Activated CD8-positive, alpha-beta memory T cell treated with anti-CD3 and anti-CD28 coated beads for 24 hours (primary cell): ENCODE data around the gene MRGPRD.

Experiments
- DNase-seq: peaks from one replicate; pipeline ENCODE4 v3.0.0-alpha.2; 2020

MRGPRD gene

DNA sequence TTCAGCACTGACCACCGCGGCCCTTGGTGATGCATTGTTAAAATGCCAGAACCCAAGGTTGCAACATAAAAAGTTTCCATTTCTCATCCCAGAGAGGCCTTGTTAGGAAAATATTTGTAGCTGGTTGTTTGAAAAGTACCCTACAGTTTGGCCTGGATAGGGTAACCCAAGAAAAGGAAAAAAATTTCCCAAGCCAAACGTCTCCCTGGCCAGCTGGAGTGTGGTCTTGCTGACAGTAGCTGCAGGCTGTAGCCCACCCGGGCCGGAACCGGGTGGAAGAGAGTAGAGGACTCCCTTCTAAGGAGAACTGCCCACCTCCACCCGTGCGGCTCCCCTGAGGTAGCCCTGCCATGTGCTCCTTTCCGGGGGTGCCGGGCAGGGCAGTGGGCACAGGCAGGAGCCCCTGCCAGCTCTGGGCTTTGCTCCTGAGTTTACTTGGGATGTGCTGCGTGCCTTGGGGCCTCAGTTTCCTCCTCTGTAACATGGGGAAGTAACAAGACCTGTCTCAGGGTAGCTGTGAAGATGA is 38.6 kb downstream of the MRGPRD start:
- no peak for DNase-seq

DNA sequence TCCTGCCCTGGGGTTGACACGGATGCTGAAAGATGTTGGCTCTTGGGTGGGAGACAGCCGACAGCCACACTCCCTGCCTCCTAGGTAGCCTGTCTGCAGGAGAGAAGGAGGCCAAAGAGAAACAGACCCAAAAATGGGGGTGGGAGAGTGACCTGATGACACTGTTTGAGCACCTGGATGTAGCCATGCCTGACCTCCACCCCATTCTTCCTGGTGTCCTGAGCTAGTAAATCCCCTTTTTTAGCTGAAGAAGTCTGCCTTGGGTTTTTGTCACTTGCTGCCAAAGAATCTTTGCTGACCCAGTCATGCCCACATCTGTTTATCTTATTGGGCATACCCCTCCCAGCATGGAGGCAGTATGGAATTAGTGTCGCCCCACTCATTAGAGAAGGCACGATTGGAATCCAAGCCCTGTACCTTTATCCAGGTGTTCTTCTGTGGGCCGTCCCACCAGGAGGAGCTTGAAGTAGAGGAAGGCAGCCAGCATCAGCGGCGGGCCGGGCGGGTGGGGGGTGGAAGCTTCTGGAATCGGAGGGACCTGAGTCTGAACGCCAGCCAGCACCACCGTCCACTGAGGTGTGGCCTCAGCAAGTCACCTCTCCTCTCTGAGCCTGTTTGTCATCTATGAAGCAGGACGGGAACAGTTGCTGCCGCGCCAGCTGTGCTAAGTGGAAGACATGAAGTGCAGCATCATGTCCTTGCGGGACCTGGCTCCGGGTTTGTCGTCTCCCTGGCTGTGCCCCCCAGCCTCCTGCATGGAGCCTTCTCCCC is 39.3 kb downstream of the MRGPRD start:
- DNase-seq = no peak

DNA sequence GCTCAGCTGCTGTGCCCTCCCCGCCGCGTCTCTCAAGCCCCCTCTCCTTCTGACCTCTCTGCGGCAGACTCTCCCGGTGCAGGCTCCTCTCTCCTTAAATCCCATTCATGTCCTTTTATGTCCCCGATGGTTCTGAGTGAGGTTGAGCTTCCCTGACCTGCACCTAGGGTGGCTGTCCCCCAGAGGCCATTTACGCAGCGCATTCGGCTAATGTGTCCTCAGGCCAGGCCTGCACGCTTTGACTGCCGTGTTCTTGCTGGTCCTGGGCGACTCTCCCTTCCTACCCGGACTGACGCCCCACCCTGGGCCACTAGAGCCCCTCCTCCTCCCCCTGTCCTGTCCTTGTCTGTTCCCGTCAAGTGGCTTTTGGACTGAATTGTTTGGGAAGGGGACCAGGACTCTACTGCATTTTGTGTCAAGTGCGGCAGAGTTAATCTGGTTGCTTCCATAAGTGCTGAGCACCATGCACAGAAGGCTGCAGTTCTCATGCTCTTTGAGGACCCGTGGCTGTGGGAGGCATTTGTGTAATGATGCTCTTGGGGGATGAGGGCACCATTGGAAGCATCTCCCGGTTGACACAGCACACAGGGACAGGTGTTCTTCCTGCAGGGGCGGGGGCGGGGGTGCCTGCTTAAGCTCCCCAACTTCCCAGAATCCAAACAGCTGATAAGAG is 40.0 kb downstream of the MRGPRD start:
- DNase-seq = no peak

DNA sequence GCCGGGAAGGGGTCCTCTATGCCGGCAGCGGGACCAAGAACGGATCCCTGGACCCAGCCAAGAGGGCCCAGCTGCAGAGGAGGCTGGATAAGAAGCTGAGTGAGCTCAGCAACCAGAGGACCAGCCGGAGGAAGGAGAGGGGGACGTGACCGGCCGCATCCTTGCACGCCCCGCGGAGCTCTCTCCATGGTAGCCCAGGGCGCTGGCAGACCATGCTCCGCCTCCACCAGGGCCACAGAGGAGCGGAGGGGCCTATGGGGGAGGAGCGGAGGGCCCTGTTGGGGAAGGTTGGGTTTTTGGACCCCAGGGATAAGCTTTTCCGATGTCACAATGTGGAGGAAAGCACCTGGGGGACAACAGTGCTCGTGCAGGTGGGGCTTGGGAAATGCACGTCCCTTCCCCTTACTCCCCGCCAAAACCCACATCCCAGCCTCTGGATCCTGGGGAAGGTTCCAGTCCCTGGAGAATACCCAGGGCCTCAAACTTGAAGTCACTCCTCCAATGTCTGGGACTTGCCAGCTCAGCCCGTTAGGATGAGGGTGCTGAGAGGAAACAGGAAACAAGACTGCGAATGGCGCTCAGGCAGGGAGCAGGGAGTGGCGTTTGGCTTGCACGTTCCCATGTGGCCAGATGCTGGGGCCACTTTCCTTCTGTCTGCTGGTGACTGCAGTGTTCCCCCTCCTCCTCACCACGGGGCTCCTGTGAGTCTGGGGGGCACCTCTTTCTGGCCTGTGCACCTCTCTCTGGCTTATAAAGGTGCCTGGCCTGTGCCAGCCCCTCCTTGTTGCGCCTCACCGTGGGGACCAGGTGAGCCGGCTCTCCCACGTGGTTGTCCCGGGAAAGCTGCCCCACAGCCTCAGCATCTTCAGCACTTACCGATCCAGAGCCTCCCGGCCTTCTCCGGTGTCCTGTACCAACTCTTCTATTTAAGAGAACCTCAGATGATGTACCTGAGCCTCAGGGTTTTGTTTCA is 40.9 kb downstream of the MRGPRD start:
- DNase-seq = no peak

DNA sequence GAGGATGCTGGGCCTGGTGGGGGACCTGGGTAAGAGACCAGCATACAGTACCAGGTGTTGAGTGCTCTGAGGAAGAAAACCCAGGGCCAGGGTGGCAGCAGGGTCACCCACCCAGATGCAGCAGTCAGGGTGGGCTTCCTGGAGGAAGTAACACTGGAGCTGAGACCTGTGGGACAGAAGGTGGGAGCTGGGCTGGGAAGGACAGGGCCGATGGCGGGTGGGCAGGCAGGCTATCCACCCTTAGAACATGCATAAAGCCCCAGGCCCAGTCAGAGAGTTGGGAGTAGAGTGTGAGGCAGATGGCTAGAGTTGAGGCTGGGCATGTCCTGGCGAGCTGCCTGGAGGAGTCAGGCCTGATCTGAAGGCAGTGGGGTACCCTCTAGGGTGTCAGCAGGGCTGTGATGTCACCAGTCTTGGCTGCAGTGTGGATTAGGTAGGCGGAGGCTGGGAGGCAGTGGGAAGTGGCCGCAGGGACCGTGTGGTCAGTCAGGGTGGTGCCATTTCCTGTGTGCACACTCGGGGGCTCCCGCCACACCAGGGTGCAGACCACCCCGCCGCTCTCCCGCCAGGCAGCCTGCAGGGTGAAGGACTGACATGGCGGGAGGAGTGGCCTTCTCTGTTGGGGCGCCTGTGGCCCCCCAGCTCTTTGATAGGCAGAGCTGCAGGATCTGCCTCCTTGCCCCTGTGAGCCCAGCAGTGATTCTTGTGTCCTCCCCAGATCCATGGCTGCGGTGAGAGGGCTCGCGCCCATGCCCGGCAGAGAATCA is 41.8 kb downstream of the MRGPRD start:
- no peak for DNase-seq

DNA sequence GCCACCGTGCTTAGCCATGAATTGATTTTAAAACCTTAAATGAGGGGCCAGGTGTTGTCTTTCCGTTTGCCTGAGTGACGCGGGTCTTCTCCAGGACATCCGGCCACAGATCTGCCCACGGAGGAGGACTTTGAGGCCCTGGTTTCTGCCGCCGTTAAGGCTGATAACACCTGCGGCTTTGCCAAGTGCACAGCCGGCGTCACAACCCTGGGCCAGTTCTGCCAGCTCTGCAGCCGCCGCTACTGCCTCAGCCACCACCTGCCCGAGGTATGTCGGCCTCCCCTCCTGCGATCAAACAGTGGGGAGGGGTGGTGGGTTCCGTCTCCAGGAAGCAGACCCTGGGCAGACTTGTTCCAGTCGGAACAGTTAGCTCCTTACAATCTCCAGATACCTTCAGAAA is 42.7 kb downstream of the MRGPRD start:
- DNase-seq = no peak

DNA sequence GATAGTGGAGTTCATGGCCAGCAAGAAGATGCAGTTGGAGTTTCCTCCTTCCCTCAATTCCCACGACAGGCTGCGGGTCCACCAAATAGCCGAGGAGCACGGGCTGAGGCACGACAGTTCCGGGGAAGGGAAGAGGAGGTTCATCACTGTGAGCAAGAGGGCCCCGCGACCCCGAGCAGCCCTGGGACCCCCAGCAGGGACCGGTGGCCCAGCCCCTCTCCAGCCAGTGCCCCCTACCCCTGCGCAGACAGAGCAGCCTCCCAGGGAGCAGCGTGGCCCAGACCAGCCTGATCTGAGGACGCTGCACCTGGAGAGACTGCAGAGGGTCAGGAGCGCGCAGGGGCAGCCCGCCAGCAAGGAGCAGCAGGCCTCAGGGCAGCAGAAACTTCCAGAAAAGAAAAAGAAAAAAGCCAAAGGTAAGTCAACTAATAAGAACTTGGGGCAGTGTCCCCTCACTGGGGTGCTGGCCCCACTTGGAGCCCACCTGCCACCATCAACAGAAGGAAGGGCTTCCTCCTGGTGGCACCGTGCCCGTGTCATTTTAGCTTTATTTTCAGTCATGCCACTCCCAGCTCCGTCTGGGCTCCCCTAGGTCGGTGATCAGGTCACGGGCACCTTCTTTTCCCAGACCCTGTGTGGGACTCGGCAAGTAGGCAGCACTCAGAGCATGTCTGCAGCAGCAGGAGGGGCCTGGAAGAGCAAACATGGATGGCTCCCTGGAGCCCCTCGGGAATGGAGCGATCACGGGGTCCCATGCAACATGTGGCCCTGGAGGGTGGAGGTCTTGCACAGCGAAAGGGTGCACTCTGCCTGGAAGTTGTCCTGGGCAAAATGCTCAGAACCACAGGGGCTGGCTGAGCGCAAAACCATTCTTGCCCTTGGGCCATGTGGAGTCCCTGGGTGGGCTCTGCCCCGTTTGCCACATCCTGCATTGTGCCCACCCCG is 43.8 kb downstream of the MRGPRD start:
- no peak for DNase-seq

DNA sequence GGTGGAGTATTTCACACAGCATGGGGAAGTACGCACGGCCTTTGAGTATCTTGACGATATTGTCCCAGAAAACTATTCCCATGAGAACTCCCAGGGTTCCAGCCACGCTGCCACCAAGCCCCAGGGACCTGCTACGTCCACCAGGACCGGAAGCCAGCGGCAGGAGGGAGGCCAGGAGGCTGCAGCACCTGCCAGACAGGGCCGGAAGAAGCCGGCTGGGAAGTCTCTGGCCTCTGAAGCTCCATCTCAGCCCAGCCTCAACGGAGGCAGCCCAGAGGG is 44.5 kb downstream of the MRGPRD start:
- DNase-seq = no peak

DNA sequence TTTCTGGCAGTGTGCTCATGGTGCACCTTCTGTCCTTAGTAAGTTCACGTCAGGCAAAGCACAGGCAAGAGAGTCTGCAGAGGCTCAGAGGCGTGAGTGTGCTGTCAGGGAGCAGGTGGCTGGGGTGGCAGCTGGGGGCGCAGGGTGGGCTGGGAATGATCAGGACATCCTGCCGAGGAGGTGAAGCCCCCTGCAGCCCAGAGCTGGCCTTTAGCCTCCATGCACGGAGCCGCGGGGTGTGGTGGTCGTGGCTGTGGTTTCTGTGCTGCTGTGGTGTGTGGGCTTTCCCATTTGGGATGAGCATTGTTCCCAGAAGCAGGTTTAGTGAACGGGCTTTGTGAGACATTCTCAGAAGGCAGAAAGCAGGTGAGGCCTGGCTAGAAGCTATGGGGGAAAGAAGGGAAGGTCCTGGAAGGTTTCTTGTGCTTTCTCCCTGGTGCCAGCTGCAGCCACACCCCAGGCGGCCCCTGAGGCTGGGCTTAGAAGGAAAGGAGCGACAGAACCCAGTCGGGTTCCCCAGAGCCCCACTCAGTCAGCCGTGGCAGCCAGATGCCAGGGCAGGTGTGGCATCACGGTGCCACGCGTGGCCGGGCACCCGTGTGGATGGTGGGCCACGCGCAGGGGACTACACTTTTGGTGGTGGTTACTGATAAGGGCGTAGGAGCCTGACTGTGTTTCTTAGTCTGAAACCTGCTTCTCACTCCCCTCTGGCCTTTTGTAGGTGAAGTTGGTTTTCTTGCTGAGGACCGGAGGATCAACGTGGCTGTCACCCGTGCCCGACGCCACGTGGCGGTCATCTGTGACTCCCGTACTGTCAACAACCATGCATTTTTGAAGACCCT is 45.0 kb downstream of the MRGPRD start:
- DNase-seq = no peak

DNA sequence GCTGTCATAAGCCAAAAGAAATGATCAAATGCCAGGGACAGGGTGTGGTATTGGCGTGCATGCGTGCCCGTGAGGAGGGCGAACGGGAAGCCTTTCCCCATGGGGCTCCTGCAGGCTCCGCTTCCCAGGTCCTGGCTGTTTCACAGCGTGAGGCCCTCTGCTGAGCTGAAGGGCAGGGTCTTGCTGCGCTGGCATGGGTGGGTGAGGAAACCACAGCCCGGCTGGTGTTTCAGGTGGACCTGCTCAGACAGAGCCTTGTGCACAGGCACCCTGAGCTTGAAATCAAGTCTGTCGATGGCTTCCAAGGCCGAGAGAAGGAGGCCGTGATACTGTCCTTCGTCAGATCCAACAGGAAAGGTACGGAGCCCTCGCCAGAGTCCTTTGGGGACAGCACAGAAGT is 45.7 kb downstream of the MRGPRD start:
- DNase-seq = no peak

DNA sequence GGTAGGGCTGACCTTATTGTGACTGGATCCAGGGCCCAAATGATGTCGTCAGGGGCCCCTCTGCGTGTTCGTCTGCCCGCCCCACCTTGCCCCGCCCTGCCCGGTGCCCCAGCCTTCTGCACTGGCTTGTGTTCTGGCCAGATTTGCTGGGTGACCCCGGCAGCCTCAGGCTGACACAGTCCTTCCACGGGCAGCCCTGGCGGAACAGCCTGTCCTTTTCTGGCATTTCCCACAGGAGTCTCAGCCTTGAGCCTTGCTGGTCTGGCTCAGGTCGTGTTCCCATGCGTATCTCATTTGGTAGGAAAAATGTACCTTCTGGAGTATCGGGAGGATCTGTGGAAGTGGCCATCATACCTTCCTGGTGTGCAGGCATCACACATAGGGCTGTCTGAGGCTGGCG is 46.1 kb downstream of the MRGPRD start:
- no peak for DNase-seq

DNA sequence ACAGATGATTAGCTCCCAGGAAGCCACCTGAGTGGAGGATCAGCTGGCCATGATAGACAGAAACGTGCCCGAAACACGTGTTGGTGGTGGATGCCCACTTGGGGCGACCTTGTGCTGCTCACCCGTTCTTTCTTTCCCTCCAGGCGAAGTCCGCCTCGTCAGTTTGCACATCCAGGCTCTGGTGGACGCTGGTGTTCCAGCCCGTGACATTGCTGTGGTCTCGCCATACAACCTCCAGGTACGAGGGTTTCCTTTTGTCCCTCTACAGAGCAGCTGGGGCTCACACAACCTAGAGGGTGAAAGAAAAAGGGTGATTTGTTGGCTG is 46.5 kb downstream of the MRGPRD start:
- DNase-seq = no peak

DNA sequence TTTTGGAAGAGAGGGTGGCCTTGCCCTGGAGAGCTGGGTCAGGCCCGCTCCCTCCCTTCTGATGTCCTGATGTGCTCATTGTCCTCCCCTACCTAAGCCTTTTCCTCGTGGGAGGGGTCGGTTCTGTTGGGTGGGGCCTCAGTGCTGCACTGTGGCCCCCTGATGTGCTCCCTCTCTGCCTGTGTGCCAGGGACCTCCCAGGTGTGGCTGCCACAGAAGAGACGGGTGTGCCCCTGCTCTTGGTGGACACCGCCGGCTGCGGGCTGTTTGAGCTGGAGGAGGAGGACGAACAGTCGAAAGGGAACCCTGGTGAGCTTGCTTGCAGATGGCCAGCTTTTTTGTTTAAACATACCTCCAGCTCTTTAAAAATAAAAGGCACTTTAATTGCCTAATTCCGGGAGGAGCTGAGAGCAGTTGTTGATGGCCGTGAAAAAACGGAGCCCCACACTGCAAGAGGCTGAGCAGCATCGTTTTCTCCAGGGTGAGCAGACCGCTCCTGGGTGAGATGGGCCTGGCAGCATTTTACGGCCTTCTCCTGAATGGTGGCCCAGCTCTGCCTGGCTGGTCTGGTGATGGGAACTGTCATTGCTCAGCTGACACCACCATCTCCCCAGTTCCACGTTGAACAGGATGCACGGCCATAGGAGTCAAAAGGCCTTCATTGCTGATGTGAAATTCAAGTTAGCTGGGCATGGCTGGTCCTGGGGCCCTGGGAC is 47.0 kb downstream of the MRGPRD start:
- DNase-seq = no peak

DNA sequence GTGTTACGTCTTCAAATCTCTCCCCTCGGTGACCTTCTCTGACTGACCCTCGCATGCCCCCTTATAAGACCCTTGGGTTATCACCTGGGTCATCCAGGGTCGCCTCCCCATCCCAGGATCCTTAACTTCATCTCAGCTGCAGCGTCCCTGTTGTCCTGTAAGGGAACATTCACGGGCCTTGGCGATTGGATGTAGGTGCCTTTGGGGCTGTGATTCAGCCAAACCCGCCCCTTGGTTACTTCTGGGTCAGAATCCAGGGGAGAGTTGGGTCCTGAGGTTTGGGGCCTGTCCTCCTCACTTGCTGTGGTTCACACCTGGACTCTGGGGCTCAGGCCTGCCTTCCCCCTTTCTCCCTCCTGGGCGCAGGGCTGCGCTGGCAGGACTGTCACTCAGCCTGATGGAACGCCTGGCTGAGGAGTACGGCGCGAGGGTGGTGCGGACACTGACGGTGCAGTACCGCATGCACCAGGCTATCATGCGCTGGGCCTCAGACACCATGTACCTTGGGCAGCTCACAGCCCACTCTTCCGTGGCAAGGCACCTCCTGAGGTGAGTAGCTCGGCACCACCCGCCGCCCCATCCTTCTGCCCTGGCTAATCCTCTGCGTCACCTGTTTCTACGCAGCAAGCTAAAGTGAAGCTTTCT is 47.7 kb downstream of the MRGPRD start:
- no peak for DNase-seq

DNA sequence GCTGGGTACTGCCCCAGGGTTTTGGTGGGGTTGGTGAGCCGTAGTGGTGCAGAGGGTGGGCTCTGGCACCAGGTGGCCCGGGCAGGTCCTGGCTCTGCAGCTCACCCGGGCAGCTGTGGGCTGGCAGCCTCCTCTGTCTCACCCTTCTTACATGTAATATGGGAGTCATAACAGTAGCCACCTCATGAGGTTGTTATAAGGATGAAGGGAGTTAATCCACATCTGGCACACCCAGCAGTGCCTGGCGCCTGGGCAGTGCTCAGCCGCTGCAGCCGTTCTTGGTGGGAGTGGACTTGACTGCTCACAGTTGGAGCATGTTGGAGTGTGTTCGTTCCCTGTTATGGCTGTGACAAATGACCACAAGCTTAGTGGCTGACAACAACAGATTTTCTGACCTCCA is 48.4 kb downstream of the MRGPRD start:
- DNase-seq = no peak

DNA sequence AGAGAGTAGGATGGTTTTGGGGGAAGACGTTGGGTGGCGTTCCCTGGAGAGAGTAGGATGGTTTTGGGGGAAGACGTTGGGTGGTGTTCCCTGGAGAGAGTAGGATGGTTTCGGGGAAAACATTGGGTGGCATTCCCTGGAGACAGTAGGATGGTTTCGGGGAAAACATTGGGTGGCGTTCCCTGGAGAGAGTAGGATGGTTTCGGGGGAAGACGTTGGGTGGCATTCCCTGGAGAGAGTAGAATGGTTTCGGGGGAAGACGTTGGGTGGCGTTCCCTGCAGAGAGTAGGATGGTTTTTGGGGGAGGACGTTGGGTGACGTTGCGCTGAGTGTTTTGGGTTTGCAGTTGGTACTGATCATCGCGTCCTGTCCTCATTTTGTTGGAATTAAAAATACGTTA is 48.9 kb downstream of the MRGPRD start:
- DNase-seq = no peak

DNA sequence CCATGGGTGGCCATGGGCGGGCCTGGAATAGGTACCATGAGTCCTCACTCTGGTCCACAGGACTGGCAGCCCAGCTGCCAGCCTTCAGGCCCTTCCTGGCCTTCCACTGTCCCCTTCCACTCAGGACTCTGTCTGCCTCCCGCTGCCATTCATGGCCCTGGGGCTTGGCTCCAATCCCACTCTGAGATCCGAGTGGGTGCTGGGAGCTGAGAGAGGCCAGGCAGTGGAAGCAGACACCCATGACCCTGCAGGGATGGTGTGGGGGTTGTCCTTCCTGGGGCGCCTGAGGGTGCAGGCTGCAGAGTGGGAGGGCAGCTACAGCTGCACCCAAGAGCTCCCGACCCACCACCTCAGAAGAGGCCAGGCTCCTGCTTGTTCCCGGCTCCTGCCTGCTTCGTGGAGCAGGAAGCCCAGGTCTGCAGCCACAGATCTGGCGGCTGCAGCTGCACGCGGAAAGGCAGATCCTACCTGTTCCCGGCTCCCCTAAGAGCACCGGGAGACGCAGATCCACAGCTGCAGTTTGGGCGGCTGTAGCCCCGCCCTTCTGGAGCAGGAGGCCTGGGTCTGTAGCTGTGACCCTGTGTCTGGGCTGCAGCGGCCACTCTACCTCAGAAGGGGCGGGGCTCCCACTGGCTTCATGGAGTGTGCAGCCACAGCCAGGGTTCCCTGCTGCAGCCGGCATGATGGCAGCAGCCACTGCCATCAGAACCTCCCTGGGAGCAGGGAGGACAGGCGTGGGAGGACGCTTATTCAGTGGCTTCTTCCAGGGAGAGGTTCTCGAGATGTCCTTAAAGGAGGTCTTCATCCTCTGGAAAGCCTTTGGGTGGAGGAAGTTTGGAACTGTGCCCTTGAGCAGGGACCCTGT is 49.6 kb downstream of the MRGPRD start:
- no peak for DNase-seq
